HCT116 (cell line): ENCODE measurements around the gene SLC25A21. TPM values are rescaled to one million over a fixed set of nuclear protein-coding genes. Genes with fewer than 3 reads are reported as not detected.

ENCODE experiments used
- ATAC-seq: fragments of 200-7000 bp; cut with Tn5 transposase; 2 replicates; pipeline ENCODE4 v1.9.1; 2020; ENCODE audit warnings: mild to moderate bottlenecking, moderate library complexity
- BruUV-seq: library from RNA; stranded (reverse); fragments of 400-500 nt; replicated peaks from 2 replicates; lab custom pipeline; 2021; lab: Mats Ljungman, UMichigan
- CTCF ChIA-PET: fragments of 300-600 bp; sonication (Branson Sonifier 250); formaldehyde crosslinking; loops from one replicate; lab custom pipeline; 2021; ENCODE audit warnings: antibody characterized with exemption; lab: Charles Lee
- POLR2A ChIA-PET: fragments of 300-600, 350-600 bp; sonication (Branson Sonifier 250); formaldehyde crosslinking; loops from one replicate; lab custom pipeline; 2021; ENCODE audit warnings: antibody characterized with exemption; lab: Charles Lee
- RAD21 ChIA-PET, 2 experiments: fragments of 300-600 bp; sonication (Branson Sonifier 250); formaldehyde crosslinking; loops; one replicate each; lab custom pipeline; 2023; ENCODE audit warnings: low total read pairs in 2 of 2; ENCODE audit not compliant: uncharacterized antibody in 2 of 2, unreplicated experiment in 2 of 2, low non-redundant PET in 1 of 2; lab: Charles Lee
- DNase-seq: peaks from one replicate; pipeline ENCODE4 v3.0.0-alpha.2; 2010; ENCODE audit warnings: low read depth, low spot score
- H2AFZ ChIP-seq: fragments of 200-600 bp; shearing (Covaris generic), sonication (generic); 2 replicates; pipeline ENCODE4 v1.6.1; 2017; ENCODE audit warnings: low read depth, mixed run types, mixed read lengths, antibody characterized with exemption, low read length; ENCODE audit not compliant: poor library complexity, severe bottlenecking
- H3K27ac ChIP-seq: 2 replicates; pipeline ENCODE4 v1.5.1; 2012; ENCODE audit warnings: low read depth, low read length
- H3K27me3 ChIP-seq: fragments of 200-600 bp; sonication (generic); 2 replicates; pipeline ENCODE4 v1.6.1; 2016; ENCODE audit warnings: mixed run types, low read length, mixed read lengths; ENCODE audit not compliant: insufficient read depth
- H3K36me3 ChIP-seq, 2 experiments: fragments of 200-500 bp in 1 of 2; fragments of 200-600 bp in 1 of 2; sonication (Bioruptor generic) in 1 of 2; sonication (generic) in 1 of 2; 2 replicates each; pipeline versions ENCODE4 v1.5.1 to v1.6.1; 2014 to 2016; ENCODE audit warnings: low read length in 2 of 2, inconsistent platforms in 1 of 2, mixed read lengths in 1 of 2, mixed run types in 1 of 2; ENCODE audit not compliant: insufficient read depth in 2 of 2, control insufficient read depth in 1 of 2
- H3K4me1 ChIP-seq, 2 experiments: fragments of 200-600 bp in 1 of 2; sonication (generic) in 1 of 2; 2 replicates each; pipeline versions ENCODE4 v1.5.1 to v1.6.1; 2012 to 2017; ENCODE audit warnings: low read length in 2 of 2, inconsistent platforms in 1 of 2, mild to moderate bottlenecking in 1 of 2, mixed read lengths in 1 of 2, mixed run types in 1 of 2, moderate library complexity in 1 of 2; ENCODE audit not compliant: insufficient read depth in 2 of 2, control insufficient read depth in 1 of 2
- H3K4me2 ChIP-seq: fragments of 200-600 bp; sonication (generic); 2 replicates; pipeline ENCODE4 v1.6.1; 2017; ENCODE audit warnings: mixed run types, low read length, mixed read lengths
- H3K4me3 ChIP-seq, 2 experiments: fragments of 200-600 bp in 1 of 2; sonication (generic) in 1 of 2; replicated peaks in 1 of 2; 2 replicates each; pipeline ENCODE4 v1.5.1; 2011 to 2016; ENCODE audit warnings: low read length in 2 of 2, control low read depth in 1 of 2, low read depth in 1 of 2, mild to moderate bottlenecking in 1 of 2, mixed read lengths in 1 of 2, mixed run types in 1 of 2
- H3K79me2 ChIP-seq: fragments of 200-600 bp; sonication (generic); 2 replicates; pipeline ENCODE4 v1.6.1; 2017; ENCODE audit warnings: mild to moderate bottlenecking, mixed run types, low read length, moderate library complexity, mixed read lengths; ENCODE audit not compliant: insufficient read depth
- H3K9ac ChIP-seq: fragments of 200-600 bp; sonication (generic); 2 replicates; pipeline ENCODE4 v1.6.1; 2016; ENCODE audit warnings: low read length, mixed read lengths
- H3K9me2 ChIP-seq: fragments of 200-600 bp; sonication (generic), shearing (Covaris generic); 2 replicates; pipeline ENCODE4 v1.6.1; 2017; ENCODE audit warnings: mixed run types, mild to moderate bottlenecking, moderate library complexity; ENCODE audit not compliant: insufficient read depth
- H3K9me3 ChIP-seq, 2 experiments: fragments of 200-500 bp in 1 of 2; fragments of 200-600 bp in 1 of 2; sonication (Bioruptor generic) in 1 of 2; sonication (generic) in 1 of 2; 2 replicates each; pipeline ENCODE4 v1.6.1; 2014 to 2017; ENCODE audit warnings: low read length in 2 of 2, mixed read lengths in 2 of 2, inconsistent platforms in 1 of 2, low read depth in 1 of 2, mild to moderate bottlenecking in 1 of 2, mixed run types in 1 of 2, moderate library complexity in 1 of 2; ENCODE audit not compliant: control insufficient read depth in 1 of 2, insufficient read depth in 1 of 2
- H4K20me1 ChIP-seq: fragments of 200-600 bp; sonication (generic), shearing (Covaris generic); 2 replicates; pipeline ENCODE4 v1.6.1; 2017; ENCODE audit warnings: mixed run types, mild to moderate bottlenecking, moderate library complexity; ENCODE audit not compliant: insufficient read depth
- CEBPB ChIP-seq: IDR thresholded peaks from 2 replicates; pipeline ENCODE4 v1.6.1; 2012; ENCODE audit warnings: low read depth
- CTCF ChIP-seq, 3 experiments: fragments of 200-600 bp in 1 of 3; sonication (generic) in 1 of 3; IDR thresholded peaks in 2 of 3; conservative IDR thresholded peaks in 1 of 3; 2 replicates each; pipeline ENCODE4 v1.5.1; 2012 to 2017; ENCODE audit warnings: low read depth in 2 of 3, low read length in 2 of 3, antibody characterized with exemption in 1 of 3, borderline replicate concordance in 1 of 3, control low read depth in 1 of 3, mild to moderate bottlenecking in 1 of 3, mixed read lengths in 1 of 3, mixed run types in 1 of 3, moderate library complexity in 1 of 3; ENCODE audit not compliant: insufficient read depth in 1 of 3
- EZH2phosphoT487 ChIP-seq: fragments of 200-600 bp; IDR thresholded peaks from 2 replicates; pipeline ENCODE4 v1.6.1; 2018; ENCODE audit warnings: antibody characterized with exemption, borderline replicate concordance
- JUND ChIP-seq: IDR thresholded peaks from 2 replicates; pipeline ENCODE4 v1.6.1; 2012
- POLR2A ChIP-seq: IDR thresholded peaks from 2 replicates; pipeline ENCODE4 v1.7.0; 2011; ENCODE audit warnings: borderline replicate concordance; ENCODE audit not compliant: insufficient read depth, insufficient read length; ENCODE audit errors: extremely low read depth
- POLR2AphosphoS5 ChIP-seq: IDR thresholded peaks from 2 replicates; pipeline ENCODE4 v1.6.1; 2011; ENCODE audit warnings: mild to moderate bottlenecking, low read depth, low read length, moderate library complexity
- SIN3A ChIP-seq: IDR thresholded peaks from 2 replicates; pipeline ENCODE4 v1.6.1; 2012; ENCODE audit warnings: low read depth
- SP1 ChIP-seq: IDR thresholded peaks from 2 replicates; pipeline ENCODE4 v1.6.1; 2012; ENCODE audit warnings: low read depth
- TCF7L2 ChIP-seq: IDR thresholded peaks from 2 replicates; pipeline ENCODE4 v1.7.0; 2011; ENCODE audit warnings: borderline replicate concordance, inconsistent platforms; ENCODE audit not compliant: insufficient read depth, insufficient read length; ENCODE audit errors: extremely low read depth
- YY1 ChIP-seq: IDR thresholded peaks from 2 replicates; pipeline ENCODE4 v1.6.1; 2011; ENCODE audit warnings: low read length, low read depth, moderate library complexity, mild to moderate bottlenecking; ENCODE audit not compliant: insufficient replicate concordance; ENCODE audit errors: extremely low read depth
- ZFX ChIP-seq: fragments of 450-650 bp; IDR thresholded peaks from 2 replicates; pipeline ENCODE4 v1.6.1; 2017
- ZNF274 ChIP-seq: fragments of 200-500 bp; sonication (Bioruptor generic); IDR thresholded peaks from 2 replicates; pipeline ENCODE4 v1.6.1; 2014; ENCODE audit warnings: mild to moderate bottlenecking, low read depth, low read length, inconsistent platforms
- intact Hi-C: fragments of 100-400 bp; cut with micrococcal nuclease; formaldehyde crosslinking; loops from 2 replicates; pipeline ENCODE4 v1.10.0; 2022
- total RNA-seq: library from RNA; stranded (reverse); gene quantifications from one replicate; pipeline ENCODE4 v1.2.1, GENCODE V29; 2021; ENCODE audit not compliant: unreplicated experiment

The SLC25A21 gene
- total RNA-seq, 1 experiment from 2014 or later, result 3.5 TPM

GRCh38 chr14:36915081-36915480 lies 257.3 kb downstream of the SLC25A21 start:
- Histone ChIP-seq H3K9ac (no peak overlapping the region), H3K4me3 (no peak overlapping the region), H3K4me2 (no peak overlapping the region), H3K27ac (no peak overlapping the region), H3K36me3 (no peaks in the 10 kb centered on the region), H3K79me2 (no peaks in the 10 kb centered on the region)
- ChIA-PET POLR2A (no interaction called here), CTCF (no interaction called here)
- no TSS peak for BruUV-seq
- TF ChIP-seq CEBPB (no peak), EZH2phosphoT487 (no peak), TCF7L2 (no peak), JUND (no peak), ZFX (no peak), POLR2AphosphoS5 (no peak)
- TF ChIP-seq, all 23 proteins: peak for 0
- Histone ChIP-seq H2AFZ (no peak overlapping the region), H3K9me3 (no peaks in the 10 kb centered on the region), H3K27me3 (no peaks in the 10 kb centered on the region), H3K4me1 (no peaks in the 10 kb centered on the region), H3K9me2 (no peaks in the 10 kb centered on the region), H4K20me1 (no peaks in the 10 kb centered on the region)
- RAD21 ChIA-PET, result no interaction called here
- intact Hi-C loops, result no loop called here
- no peak for ATAC-seq
- DNase-seq, result no peak

GRCh38 chr14:36910578-36910977 lies 261.8 kb downstream of the SLC25A21 start:
- no peaks in the 10 kb centered on the region for H3K4me1 ChIP-seq
- no peaks in the 10 kb centered on the region for H3K36me3 ChIP-seq
- H3K4me2 ChIP-seq, result no peak overlapping the region
- H2AFZ ChIP-seq, result no peak overlapping the region
- H3K9me3 ChIP-seq, result no peaks in the 10 kb centered on the region
- TF ChIP-seq ZNF274 (no peak), JUND (no peak), TCF7L2 (no peak), SIN3A (no peak), CEBPB (no peak), POLR2A (no peak), POLR2AphosphoS5 (no peak), CTCF (IDR thresholded peaks at IDR 0.05 in 2 of 3, conservative IDR thresholded peaks at IDR 0.05 in 1 of 3; ENCODE audit: borderline replicate concordance in 1 of 3, insufficient read depth in 1 of 3, low read depth in 2 of 3, low read length in 2 of 3) (no peak), YY1 (no peak), SP1 (no peak)
- no peaks in the 10 kb centered on the region for H3K79me2 ChIP-seq
- no peak overlapping the region for H3K9ac ChIP-seq
- no peaks in the 10 kb centered on the region for H3K27me3 ChIP-seq
- H4K20me1 ChIP-seq, result no peaks in the 10 kb centered on the region
- BruUV-seq, result no TSS peak
- DNase-seq, result no peak
- H3K9me2 ChIP-seq, result no peaks in the 10 kb centered on the region
- ChIA-PET POLR2A (no interaction called here), CTCF (no interaction called here), RAD21 (no interaction called here)
- ATAC-seq, result no peak
- intact Hi-C loops, result no loop called here
- H3K27ac ChIP-seq, result no peak overlapping the region
- H3K4me3 ChIP-seq, result no peak overlapping the region
